Measurements from ENCODE around the gene IL17D. TPM values are rescaled to one million over a fixed set of nuclear protein-coding genes. Genes with fewer than 3 reads are reported as not detected.
"Not testable (repeated sequence)": the region's sequence is repeated elsewhere in the genome, so short reads cannot be mapped to it uniquely, and the experiment has no call there.

The IL17D gene
- total and polyA plus RNA-seq, 2 experiments from 2014 or later: 0.51 to 0.54 TPM

DNA sequence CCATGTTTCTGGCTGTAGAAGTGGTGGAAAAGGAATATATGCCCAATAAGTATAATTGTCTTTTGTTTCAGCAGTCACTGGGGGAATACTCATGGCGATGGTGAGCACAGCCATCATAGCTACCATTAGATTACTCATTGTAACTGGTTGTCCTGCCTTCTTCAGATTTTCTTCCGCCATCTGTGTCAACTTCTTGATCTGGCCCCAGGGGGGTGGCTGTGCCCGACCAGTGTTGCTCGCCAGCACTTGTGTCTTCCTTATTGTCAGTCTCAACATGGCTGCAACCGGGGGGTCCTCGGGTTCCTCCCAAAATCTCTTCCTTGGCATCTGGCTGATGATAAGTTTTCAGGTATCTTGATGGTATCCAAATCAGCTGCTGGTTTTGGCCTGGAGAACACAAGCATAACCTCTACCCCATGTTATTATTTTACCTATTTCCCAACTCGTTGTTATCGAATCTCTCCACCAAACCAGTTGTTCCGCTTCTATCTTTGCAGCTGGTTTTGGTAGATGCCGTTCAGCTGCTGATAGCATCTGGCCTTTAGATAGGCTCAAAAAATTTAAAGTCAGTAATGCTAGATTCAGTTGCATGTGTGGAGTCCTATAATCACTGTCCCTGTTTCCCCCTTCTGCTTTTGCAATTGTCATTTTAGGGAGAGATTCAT lies 23.0 kb upstream of the IL17D start:
- no peak for DNase-seq
- Histone ChIP-seq H3F3A (ENCODE audit: insufficient read depth) (peaks cover 12% of the 10 kb centered on the region), H3K27me3 (replicated peaks; ENCODE audit: insufficient read depth) (no peaks in the 10 kb centered on the region), H3K9ac (no peak overlapping the region), H3K4me1 (ENCODE audit: insufficient read depth) (peaks cover 8% of the 10 kb centered on the region), H3K4me2 (ENCODE audit: unreplicated experiment) (no peak overlapping the region), H3K79me2 (ENCODE audit: insufficient read depth) (no peaks in the 10 kb centered on the region), H3K27ac (no peak overlapping the region), H2AFZ (no peak overlapping the region), H4K20me1 (ENCODE audit: insufficient read depth) (no peaks in the 10 kb centered on the region), H3K36me3 (ENCODE audit: low read depth) (no peaks in the 10 kb centered on the region), H3K4me3 (no peak overlapping the region), H3K9me3 (ENCODE audit: low read depth) (no peaks in the 10 kb centered on the region), H3K9me2 (ENCODE audit: insufficient read depth) (no peaks in the 10 kb centered on the region)
- TF ChIP-seq EZH2 (IDR thresholded peaks at IDR 0.05; ENCODE audit: insufficient read depth, poor library complexity, severe bottlenecking): no peak
- TF ChIP-seq EZH2phosphoT487 (IDR thresholded peaks at IDR 0.05; ENCODE audit: insufficient read depth, low read depth): no peak
- WGBS, 2 experiments (ENCODE audit: low coverage in 1 of 2, low lambda C conversion rate in 2 of 2, missing lambda C conversion rate in 2 of 2): 96% methylated on average over 10 of the region's 10 CpGs
- in situ Hi-C loops (cut with MboI): loop anchor here (25.0 kb wide), 1 partner anchor 493 kb away; the partner anchor contains the start of gene GJB2

DNA sequence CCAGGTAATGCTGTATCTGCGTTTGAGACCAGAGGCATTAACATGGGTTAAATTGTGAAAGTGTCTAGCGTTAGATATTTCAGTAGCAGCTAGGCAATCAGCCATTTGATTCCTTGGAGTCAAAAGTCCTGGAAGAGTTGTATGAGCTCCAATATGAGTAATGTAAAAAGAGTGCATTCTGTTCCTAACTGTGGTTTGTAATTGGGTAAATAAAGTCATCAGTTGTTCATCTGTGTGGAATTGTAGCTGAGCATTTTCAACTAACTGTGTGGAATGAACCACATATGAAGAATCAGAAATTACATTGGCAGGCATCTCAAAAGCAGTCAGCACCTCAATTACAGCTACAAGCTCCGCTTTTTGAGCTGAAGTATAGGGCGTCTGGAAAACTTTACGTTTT lies 22.0 kb upstream of the IL17D start:
- H3K9me3 ChIP-seq (ENCODE audit: low read depth); H3K9ac ChIP-seq; H3K9me2 ChIP-seq (ENCODE audit: insufficient read depth); H3K36me3 ChIP-seq (ENCODE audit: low read depth); H4K20me1 ChIP-seq (ENCODE audit: insufficient read depth); H3K27me3 ChIP-seq (replicated peaks; ENCODE audit: insufficient read depth); H2AFZ ChIP-seq; H3K79me2 ChIP-seq (ENCODE audit: insufficient read depth); H3K27ac ChIP-seq: not testable (repeated sequence)
- Histone ChIP-seq H3F3A (ENCODE audit: insufficient read depth) (peaks cover 12% of the 10 kb centered on the region), H3K4me2 (ENCODE audit: unreplicated experiment) (peak overlapping the region; percentile 55), H3K4me1 (ENCODE audit: insufficient read depth) (peaks cover 11% of the 10 kb centered on the region), H3K4me3 (peak overlapping the region; percentile 35)
- WGBS, 2 experiments (ENCODE audit: low coverage in 1 of 2, low lambda C conversion rate in 2 of 2, missing lambda C conversion rate in 2 of 2): 16% methylated on average over 5 of the region's 5 CpGs
- peak; percentile 89 for TF ChIP-seq EZH2phosphoT487 (IDR thresholded peaks at IDR 0.05; ENCODE audit: insufficient read depth, low read depth)
- peak; percentile 77 for DNase-seq
- in situ Hi-C loops (cut with MboI): loop anchor here (25.0 kb wide), 1 partner anchor 494 kb away; the partner anchor contains the start of gene GJB2

DNA sequence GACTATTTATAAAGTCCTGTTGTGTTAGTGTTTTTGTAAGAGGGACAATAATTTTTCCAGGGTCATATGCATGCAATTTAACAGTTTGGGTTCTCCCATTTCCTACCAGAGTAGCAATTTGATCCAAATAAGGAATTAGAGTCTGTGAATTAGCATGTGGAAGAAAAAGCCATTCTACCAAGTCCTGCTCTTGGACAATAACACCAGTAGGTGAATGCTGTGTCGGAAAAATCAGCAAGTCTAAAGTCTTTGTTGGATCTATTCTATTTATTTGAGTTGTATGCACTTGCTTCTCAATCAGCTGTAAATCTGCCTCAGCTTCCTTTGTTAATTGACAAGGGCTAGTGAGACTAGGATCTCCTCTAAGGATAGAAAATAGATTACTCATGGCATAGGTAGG lies 21.4 kb upstream of the IL17D start:
- no peaks in the 10 kb centered on the region for H3K9me3 ChIP-seq (ENCODE audit: low read depth)
- no peaks in the 10 kb centered on the region for H3K79me2 ChIP-seq (ENCODE audit: insufficient read depth)
- no peaks in the 10 kb centered on the region for H3K36me3 ChIP-seq (ENCODE audit: low read depth)
- no peaks in the 10 kb centered on the region for H4K20me1 ChIP-seq (ENCODE audit: insufficient read depth)
- H2AFZ ChIP-seq: no peak overlapping the region
- no peak overlapping the region for H3K9ac ChIP-seq
- peak overlapping the region; percentile 35 for H3K4me3 ChIP-seq
- H3F3A ChIP-seq (ENCODE audit: insufficient read depth): peaks cover 12% of the 10 kb centered on the region
- H3K27ac ChIP-seq: no peak overlapping the region
- H3K4me2 ChIP-seq (ENCODE audit: unreplicated experiment): peak overlapping the region; percentile 55
- in situ Hi-C loops (cut with MboI): loop anchor here (25.0 kb wide), 1 partner anchor 495 kb away; the partner anchor contains the start of gene GJB2
- TF ChIP-seq EZH2phosphoT487 (IDR thresholded peaks at IDR 0.05; ENCODE audit: insufficient read depth, low read depth) (no peak), EZH2 (IDR thresholded peaks at IDR 0.05; ENCODE audit: insufficient read depth, poor library complexity, severe bottlenecking) (no peak)
- H3K27me3 ChIP-seq (replicated peaks; ENCODE audit: insufficient read depth): no peaks in the 10 kb centered on the region
- DNase-seq: no peak
- WGBS, 2 experiments (ENCODE audit: low coverage in 1 of 2, low lambda C conversion rate in 2 of 2, missing lambda C conversion rate in 2 of 2): 93 to 100% methylated on average over 1 of the region's 1 CpG
- no peaks in the 10 kb centered on the region for H3K9me2 ChIP-seq (ENCODE audit: insufficient read depth)
- peaks cover 11% of the 10 kb centered on the region for H3K4me1 ChIP-seq (ENCODE audit: insufficient read depth)

DNA sequence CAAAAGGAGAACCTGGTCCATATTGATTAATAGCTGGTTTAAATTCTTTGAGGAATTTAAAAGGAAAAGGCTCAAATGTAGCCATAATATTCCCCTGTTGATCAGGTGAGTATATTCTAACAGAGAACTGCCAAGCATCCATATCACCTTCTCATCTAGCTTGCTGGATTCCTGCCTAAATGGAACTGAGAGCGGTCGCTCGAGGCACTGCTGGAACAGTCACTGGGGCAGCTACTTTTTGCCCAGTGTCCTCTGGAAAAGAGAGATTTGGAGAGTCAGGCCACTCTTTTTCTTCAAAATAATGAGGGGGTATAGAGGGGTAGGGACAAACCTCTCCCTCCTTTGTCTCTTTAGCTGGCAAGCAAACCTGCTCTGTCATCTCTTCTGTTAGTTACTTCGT lies 19.5 kb upstream of the IL17D start:
- Histone ChIP-seq H3K79me2 (ENCODE audit: insufficient read depth) (no peaks in the 10 kb centered on the region), H3K4me3 (no peak overlapping the region), H3K4me2 (ENCODE audit: unreplicated experiment) (no peak overlapping the region), H3K27ac (no peak overlapping the region), H3F3A (ENCODE audit: insufficient read depth) (peaks cover 12% of the 10 kb centered on the region), H3K9me2 (ENCODE audit: insufficient read depth) (no peaks in the 10 kb centered on the region), H3K4me1 (ENCODE audit: insufficient read depth) (peaks cover 11% of the 10 kb centered on the region), H3K9me3 (ENCODE audit: low read depth) (no peaks in the 10 kb centered on the region), H2AFZ (no peak overlapping the region), H3K36me3 (ENCODE audit: low read depth) (no peaks in the 10 kb centered on the region), H4K20me1 (ENCODE audit: insufficient read depth) (no peaks in the 10 kb centered on the region), H3K9ac (no peak overlapping the region), H3K27me3 (replicated peaks; ENCODE audit: insufficient read depth) (no peaks in the 10 kb centered on the region)
- in situ Hi-C loops (cut with MboI): loop anchor here (25.0 kb wide), 1 partner anchor 497 kb away; the partner anchor contains the start of gene GJB2
- TF ChIP-seq EZH2 (IDR thresholded peaks at IDR 0.05; ENCODE audit: insufficient read depth, poor library complexity, severe bottlenecking): no peak
- TF ChIP-seq EZH2phosphoT487 (IDR thresholded peaks at IDR 0.05; ENCODE audit: insufficient read depth, low read depth): no peak
- DNase-seq: no peak
- WGBS, 2 experiments (ENCODE audit: low coverage in 1 of 2, low lambda C conversion rate in 2 of 2, missing lambda C conversion rate in 2 of 2): 99 to 100% methylated on average over 4 of the region's 4 CpGs

Data from GM23248 (cell line).